ENCODE results near the gene TRERF1. TPM values are rescaled to one million over a fixed set of nuclear protein-coding genes. Genes with fewer than 3 reads are reported as not detected.

TRERF1 gene
- total and polyA plus RNA-seq, 2 of the 4 experiments (the other 2 are of a cell fraction), result 6.3 to 9.9 TPM

GRCh38 chr6:42396720-42397119, 55.0 kb downstream of the TRERF1 start:
- Histone ChIP-seq H3K79me1 (ENCODE audit: low read depth in 1 of 2, low read length in 2 of 2) (peaks cover 73 to 93% of the 10 kb centered on the region in 2 experiments), H3K4me1 (ENCODE audit: control insufficient read depth, insufficient read depth, low read length) (peaks cover 2% of the 10 kb centered on the region; the same call in 1 of the 2 replicates), H3K18ac (ENCODE audit: low read depth, low read length) (no peak overlapping the region), H2BK20ac (ENCODE audit: low read depth, low read length) (no peak overlapping the region), H3K56ac (ENCODE audit: extremely low read depth, insufficient read depth, low read length) (no peak overlapping the region), H3K4ac (ENCODE audit: low read depth, low read length) (no peak overlapping the region), H2AK5ac (ENCODE audit: low read depth, low read length) (no peak overlapping the region), H3K9me1 (ENCODE audit: insufficient read depth, low read length) (peaks cover 26% of the 10 kb centered on the region), H3K23ac (ENCODE audit: low read depth, low read length) (no peak overlapping the region), H3K9ac (ENCODE audit: low read depth, low read length) (no peak overlapping the region), H3K4me3 (ENCODE audit: insufficient read depth, low read depth, low read length) (no peak overlapping the region), H3K36me3 (ENCODE audit: control insufficient read depth, insufficient read depth, low read length) (peaks cover 2% of the 10 kb centered on the region; the same call in 1 of the 2 replicates), H2AK9ac (replicated peaks; ENCODE audit: low read depth, low read length, poor library complexity) (no peak overlapping the region), H2BK120ac (ENCODE audit: low read depth, low read length) (no peak overlapping the region), H2BK15ac (ENCODE audit: low read depth, low read length) (no peak overlapping the region), H2BK5ac (ENCODE audit: low read depth, low read length, poor library complexity, severe bottlenecking) (no peak overlapping the region), H3K9me3 (ENCODE audit: control insufficient read depth, insufficient read depth, low read length) (no peaks in the 10 kb centered on the region), H4K8ac (ENCODE audit: low read depth in 2 of 2, low read length in 2 of 2) (no peak overlapping the region), H3K27me3 (ENCODE audit: control insufficient read depth, insufficient read depth, low read length) (no peaks in the 10 kb centered on the region), H4K20me1 (ENCODE audit: insufficient read depth, low read length) (peaks cover 74% of the 10 kb centered on the region), H3K27ac (ENCODE audit: insufficient read depth, low read length) (no peak overlapping the region), H4K91ac (ENCODE audit: insufficient read depth, low read depth, low read length) (no peak overlapping the region), H3K4me2 (ENCODE audit: low read depth, low read length) (no peak overlapping the region), H3K14ac (replicated peaks; ENCODE audit: low read depth, low read length) (no peak overlapping the region), H4K5ac (ENCODE audit: low read depth, low read length) (no peak overlapping the region), H2AFZ (replicated peaks; ENCODE audit: low read length, poor library complexity) (no peak overlapping the region)
- ATAC-seq (ENCODE audit: low read depth), result no peak
- no peak for DNase-seq
- dilution Hi-C loops (cut with HindIII; ENCODE audit: low sequenced_read_pairs, unreplicated experiment), result no loop called here
- POLR2A ChIA-PET (ENCODE audit: unreplicated experiment), result no interaction called here
- in situ Hi-C loops (cut with MboI; ENCODE audit: low sequenced_read_pairs), result no loop called here
- no TSS peak for BruUV-seq (replicated peaks)
- intact Hi-C loops (cut with micrococcal nuclease), result no loop called here
- no CpG with 5 or more reads among the region's 3 CpGs for WGBS, 2 experiments (ENCODE audit: extremely low coverage in 2 of 2, insufficient read length in 1 of 2)
- CTCF ChIA-PET, result no interaction called here
- no peak for TF ChIP-seq CTCF (conservative IDR thresholded peaks at IDR 0.05; ENCODE audit: low read depth, low read length)
- no peak for TF ChIP-seq NFE2L2 (IDR thresholded peaks at IDR 0.05; ENCODE audit: low read depth, low read length)
- no peak for TF ChIP-seq MAZ (IDR thresholded peaks at IDR 0.05; ENCODE audit: borderline replicate concordance, low read depth, low read length)
- no peak for TF ChIP-seq USF2 (IDR thresholded peaks at IDR 0.05; ENCODE audit: low read depth, low read length)
- TF ChIP-seq RAD21 (IDR thresholded peaks at IDR 0.05; ENCODE audit: low read length), result no peak
- no peak for TF ChIP-seq ELK1 (IDR thresholded peaks at IDR 0.05; ENCODE audit: borderline replicate concordance, low read depth, low read length)
- no peak for TF ChIP-seq RFX5 (IDR thresholded peaks at IDR 0.05; ENCODE audit: low read depth, low read length)
- TF ChIP-seq BHLHE40 (IDR thresholded peaks at IDR 0.05; ENCODE audit: low read depth, low read length), result no peak
- TF ChIP-seq CHD1 (IDR thresholded peaks at IDR 0.05; ENCODE audit: low read depth, low read length), result no peak
- no peak for TF ChIP-seq POLR2A (IDR thresholded peaks at IDR 0.05; ENCODE audit: low read depth, low read length)
- no peak for TF ChIP-seq CEBPB (IDR thresholded peaks at IDR 0.05; ENCODE audit: low read depth, low read length)
- TF ChIP-seq SMC3 (IDR thresholded peaks at IDR 0.05; ENCODE audit: low read depth, low read length), result no peak
- no peak for TF ChIP-seq MXI1 (IDR thresholded peaks at IDR 0.05; ENCODE audit: borderline replicate concordance, low read depth, low read length)
- no peak for TF ChIP-seq MAFK (IDR thresholded peaks at IDR 0.05; ENCODE audit: low read depth, low read length)
- no peak for TF ChIP-seq FOS (IDR thresholded peaks at IDR 0.05; ENCODE audit: low read depth, low read length)
- no peak for TF ChIP-seq RCOR1 (IDR thresholded peaks at IDR 0.05; ENCODE audit: insufficient replicate concordance, low read length)

Data from IMR-90 (cell line).